SK-N-SH (cell line): ENCODE measurements around the gene VAMP2. TPM values are rescaled to one million over a fixed set of nuclear protein-coding genes. Genes with fewer than 3 reads are reported as not detected.

Experiments used
- CTCF ChIA-PET: fragments of 300-600, 350-600 bp; formaldehyde crosslinking; extraction: SDS; loops from one replicate; lab custom pipeline; 2021; lab: Yijun Ruan, JAX
- POLR2A ChIA-PET: fragments of 350-600 bp; sonication (Branson Sonifier 250); formaldehyde crosslinking; extraction: SDS; loops from one replicate; lab custom pipeline; 2020; ENCODE audit warnings: antibody characterized with exemption, inconsistent platforms; lab: Yijun Ruan, JAX
- DNase-seq: peaks from one replicate; pipeline ENCODE4 v3.0.0; 2012
- H2AFZ ChIP-seq: fragments of 200-600 bp; sonication (generic); 2 replicates; pipeline ENCODE4 v1.8.1; 2016; ENCODE audit warnings: antibody characterized with exemption, mild to moderate bottlenecking, low read depth
- H3F3A ChIP-seq: fragments of 200-600 bp; sonication (generic); replicated peaks from 2 replicates; pipeline ENCODE3; 2016; ENCODE audit warnings: antibody characterized with exemption, mild to moderate bottlenecking; ENCODE audit not compliant: insufficient read depth
- H3K27ac ChIP-seq, 2 experiments: fragments of 200-500 bp in 1 of 2; fragments of 200-600 bp in 1 of 2; sonication (Bioruptor generic) in 1 of 2; sonication (generic), shearing (Covaris generic) in 1 of 2; 2 replicates each; pipeline versions ENCODE4 v1.5.1 to v1.6.1; 2014 to 2016; ENCODE audit warnings: low read depth in 2 of 2, inconsistent platforms in 1 of 2, low read length in 1 of 2, mild to moderate bottlenecking in 1 of 2, mixed read lengths in 1 of 2
- H3K27me3 ChIP-seq: fragments of 200-600 bp; sonication (generic), shearing (Covaris generic); 2 replicates; pipeline ENCODE4 v1.6.1; 2016; ENCODE audit warnings: mixed run types; ENCODE audit not compliant: insufficient read depth
- H3K36me3 ChIP-seq, 2 experiments: fragments of 200-500 bp in 1 of 2; fragments of 200-600 bp in 1 of 2; sonication (Bioruptor generic) in 1 of 2; sonication (generic) in 1 of 2; replicated peaks in 1 of 2; 2 replicates each; pipeline versions ENCODE3 to v1.5.1; 2014 to 2016; ENCODE audit warnings: low read length in 1 of 2, mild to moderate bottlenecking in 1 of 2; ENCODE audit not compliant: insufficient read depth in 2 of 2, control insufficient read depth in 1 of 2
- H3K4me1 ChIP-seq, 2 experiments: fragments of 200-500 bp in 1 of 2; fragments of 200-600 bp in 1 of 2; sonication (Bioruptor generic) in 1 of 2; sonication (generic), shearing (Covaris generic) in 1 of 2; 2 replicates each; pipeline versions ENCODE4 v1.5.1 to v1.6.1; 2014 to 2016; ENCODE audit warnings: low read depth in 1 of 2, low read length in 1 of 2, mixed run types in 1 of 2; ENCODE audit not compliant: insufficient read depth in 2 of 2, control insufficient read depth in 1 of 2
- H3K4me2 ChIP-seq: fragments of 200-600 bp; sonication (generic), shearing (Covaris generic); 2 replicates; pipeline ENCODE4 v1.6.1; 2017; ENCODE audit warnings: mixed run types
- H3K4me3 ChIP-seq, 2 experiments: fragments of 200-500 bp in 1 of 2; fragments of 200-600 bp in 1 of 2; sonication (Bioruptor generic) in 1 of 2; sonication (generic), shearing (Covaris generic) in 1 of 2; 2 replicates each; pipeline versions ENCODE4 v1.5.1 to v1.8.1; 2014 to 2016; ENCODE audit warnings: low read depth in 2 of 2, inconsistent platforms in 1 of 2, low read length in 1 of 2, mild to moderate bottlenecking in 1 of 2, mixed read lengths in 1 of 2, moderate library complexity in 1 of 2
- H3K79me2 ChIP-seq: fragments of 200-600 bp; sonication (generic); 2 replicates; pipeline ENCODE4 v1.8.1; 2017; ENCODE audit warnings: mild to moderate bottlenecking; ENCODE audit not compliant: insufficient read depth
- H3K9ac ChIP-seq: fragments of 200-600 bp; sonication (generic); 2 replicates; pipeline ENCODE4 v1.6.1; 2017; ENCODE audit warnings: mixed run types
- H3K9me2 ChIP-seq: fragments of 200-600 bp; sonication (generic); 2 replicates; pipeline ENCODE4 v1.6.1; 2017; ENCODE audit warnings: mixed run types
- H3K9me3 ChIP-seq: fragments of 200-600 bp; sonication (generic); 2 replicates; pipeline ENCODE4 v1.6.1; 2017; ENCODE audit warnings: mixed run types, mild to moderate bottlenecking, moderate library complexity
- H4K20me1 ChIP-seq: fragments of 200-600 bp; sonication (generic); 2 replicates; pipeline ENCODE4 v1.6.1; 2017; ENCODE audit warnings: mild to moderate bottlenecking, mixed run types; ENCODE audit not compliant: insufficient read depth
- ELF1 ChIP-seq: IDR thresholded peaks from 2 replicates; pipeline ENCODE4 v1.4.0; 2012
- EZH2phosphoT487 ChIP-seq: fragments of 200-600 bp; sonication (generic); IDR thresholded peaks from 2 replicates; pipeline ENCODE4 v1.6.1; 2017; ENCODE audit warnings: low read depth, mixed run types, mild to moderate bottlenecking, antibody characterized with exemption, moderate library complexity, borderline replicate concordance
- FOSL2 ChIP-seq: IDR thresholded peaks from 2 replicates; pipeline ENCODE4 v1.4.0; 2012; ENCODE audit warnings: low read depth, mild to moderate bottlenecking, moderate library complexity, borderline replicate concordance
- FOXJ3 ChIP-seq: sonication (generic); formaldehyde crosslinking; IDR thresholded peaks from 2 replicates; pipeline ENCODE4 v1.5.1; 2020; ENCODE audit warnings: mild to moderate bottlenecking, missing genetic modification reagents
- FOXM1 ChIP-seq: IDR thresholded peaks from 2 replicates; pipeline ENCODE4 v1.4.0; 2012; ENCODE audit warnings: low read depth, mild to moderate bottlenecking
- GABPA ChIP-seq: IDR thresholded peaks from 2 replicates; pipeline ENCODE4 v1.4.0; 2012; ENCODE audit warnings: low read depth, mild to moderate bottlenecking
- JUND ChIP-seq: IDR thresholded peaks from 2 replicates; pipeline ENCODE4 v1.4.0; 2012
- NRF1 ChIP-seq: IDR thresholded peaks from 2 replicates; pipeline ENCODE4 v1.6.1; 2012; ENCODE audit warnings: low read depth, mild to moderate bottlenecking, low read length
- RCOR1 ChIP-seq: fragments of 150-350 bp; IDR thresholded peaks from 2 replicates; pipeline ENCODE4 v1.6.1; 2017; ENCODE audit warnings: antibody characterized with exemption, low read length
- RFX5 ChIP-seq: IDR thresholded peaks from 2 replicates; pipeline ENCODE4 v1.6.1; 2012; ENCODE audit warnings: mild to moderate bottlenecking, improper control_type of control experiment, low read length
- SIN3A ChIP-seq: IDR thresholded peaks from 2 replicates; pipeline ENCODE4 v1.6.1; 2012; ENCODE audit warnings: low read depth, mild to moderate bottlenecking, low read length, moderate library complexity, borderline replicate concordance
- TAF1 ChIP-seq: IDR thresholded peaks from 2 replicates; pipeline ENCODE4 v1.6.1; 2012; ENCODE audit warnings: low read depth, mild to moderate bottlenecking, low read length, moderate library complexity, borderline replicate concordance
- TEAD4 ChIP-seq: IDR thresholded peaks from 2 replicates; pipeline ENCODE4 v1.4.0; 2012; ENCODE audit warnings: mild to moderate bottlenecking, borderline replicate concordance; ENCODE audit not compliant: insufficient read depth
- YY1 ChIP-seq: IDR thresholded peaks from 2 replicates; pipeline ENCODE4 v1.4.0; 2012; ENCODE audit warnings: low read depth, mild to moderate bottlenecking
- WGBS: methylation state at CpG from one replicate; pipeline ENCODE4 v1.1.6; 2017; ENCODE audit warnings: low lambda C conversion rate; 5-methylcytosine and 5-hydroxymethylcytosine counted together
- polyA plus RNA-seq, 3 experiments: library from polyadenylated mRNA; depleted of rRNA; stranded (reverse); fragments of >200 nt; gene quantifications; 2 replicates each; pipeline ENCODE4 v1.2.3, GENCODE V29; 2012
- TF ChIP-seq, protein P1 (sequence below): IDR thresholded peaks from 2 replicates; pipeline ENCODE4 v1.4.0; 2012; ENCODE audit warnings: low read depth
- TF ChIP-seq, protein P2 (sequence below): IDR thresholded peaks from 2 replicates; pipeline ENCODE4 v1.6.1; 2012; ENCODE audit warnings: mild to moderate bottlenecking, low read depth, low read length, moderate library complexity
- TF ChIP-seq, protein P3 (sequence below): IDR thresholded peaks from 2 replicates; pipeline ENCODE4 v1.4.0; 2012; ENCODE audit warnings: low read depth, borderline replicate concordance
- TF ChIP-seq, protein P4 (sequence below): IDR thresholded peaks from 2 replicates; pipeline ENCODE4; 2012

Gene VAMP2
- polyA plus RNA-seq, 1 of the 3 experiments (the other 2 are of a cell fraction): 42.0 TPM

DNA sequence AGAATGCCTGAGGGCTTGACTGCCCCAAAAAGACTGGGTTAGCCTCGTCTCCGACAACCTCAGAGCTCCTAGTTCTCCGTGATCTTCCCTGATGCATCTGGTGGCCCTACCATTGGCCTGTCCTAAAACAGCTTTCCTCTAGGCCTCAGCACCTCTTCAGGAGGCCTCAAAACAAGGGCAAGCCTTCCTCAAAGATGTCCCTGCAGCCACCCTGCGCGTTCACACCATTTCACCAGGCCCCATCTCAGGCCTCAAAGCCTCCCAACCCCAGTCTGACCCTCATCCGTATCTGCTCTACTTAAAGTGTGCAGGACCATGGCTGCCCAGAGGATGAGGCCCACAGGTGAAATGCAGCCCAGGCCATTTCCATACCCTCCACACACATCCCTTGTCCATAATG lies 51.8 kb downstream of the VAMP2 start:
- Histone ChIP-seq H3K9me3 (no peaks in the 10 kb centered on the region), H3K36me3 (no peaks in the 10 kb centered on the region), H3K9me2 (no peaks in the 10 kb centered on the region), H3K4me1 (no peaks in the 10 kb centered on the region; a peak in 1 of 4 replicates), H3F3A (no peaks in the 10 kb centered on the region), H2AFZ (no peak overlapping the region), H3K27me3 (peaks cover 29% of the 10 kb centered on the region; the same call in 1 of the 2 replicates), H4K20me1 (no peaks in the 10 kb centered on the region), H3K27ac (no peak overlapping the region), H3K4me2 (no peak overlapping the region), H3K4me3 (no peak overlapping the region), H3K9ac (no peak overlapping the region), H3K79me2 (no peaks in the 10 kb centered on the region)
- CTCF ChIA-PET: interaction anchor here (0.9 to 15.2 kb wide), 22 partner anchors 8 to 254 kb away, joined by 3 to 298 read pairs (median 5); partner anchors contain the start of genes ALOX12B, ALOXE3 and HES7
- TF ChIP-seq RFX5: no peak
- no peak for TF ChIP-seq JUND
- no peak for TF ChIP-seq SIN3A
- TF ChIP-seq, protein P1, sequence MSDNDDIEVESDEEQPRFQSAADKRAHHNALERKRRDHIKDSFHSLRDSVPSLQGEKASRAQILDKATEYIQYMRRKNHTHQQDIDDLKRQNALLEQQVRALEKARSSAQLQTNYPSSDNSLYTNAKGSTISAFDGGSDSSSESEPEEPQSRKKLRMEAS: no peak
- no peak for TF ChIP-seq FOXM1
- TF ChIP-seq FOXJ3: no peak
- no peak for TF ChIP-seq ELF1
- TF ChIP-seq RCOR1: no peak
- TF ChIP-seq, protein P2, sequence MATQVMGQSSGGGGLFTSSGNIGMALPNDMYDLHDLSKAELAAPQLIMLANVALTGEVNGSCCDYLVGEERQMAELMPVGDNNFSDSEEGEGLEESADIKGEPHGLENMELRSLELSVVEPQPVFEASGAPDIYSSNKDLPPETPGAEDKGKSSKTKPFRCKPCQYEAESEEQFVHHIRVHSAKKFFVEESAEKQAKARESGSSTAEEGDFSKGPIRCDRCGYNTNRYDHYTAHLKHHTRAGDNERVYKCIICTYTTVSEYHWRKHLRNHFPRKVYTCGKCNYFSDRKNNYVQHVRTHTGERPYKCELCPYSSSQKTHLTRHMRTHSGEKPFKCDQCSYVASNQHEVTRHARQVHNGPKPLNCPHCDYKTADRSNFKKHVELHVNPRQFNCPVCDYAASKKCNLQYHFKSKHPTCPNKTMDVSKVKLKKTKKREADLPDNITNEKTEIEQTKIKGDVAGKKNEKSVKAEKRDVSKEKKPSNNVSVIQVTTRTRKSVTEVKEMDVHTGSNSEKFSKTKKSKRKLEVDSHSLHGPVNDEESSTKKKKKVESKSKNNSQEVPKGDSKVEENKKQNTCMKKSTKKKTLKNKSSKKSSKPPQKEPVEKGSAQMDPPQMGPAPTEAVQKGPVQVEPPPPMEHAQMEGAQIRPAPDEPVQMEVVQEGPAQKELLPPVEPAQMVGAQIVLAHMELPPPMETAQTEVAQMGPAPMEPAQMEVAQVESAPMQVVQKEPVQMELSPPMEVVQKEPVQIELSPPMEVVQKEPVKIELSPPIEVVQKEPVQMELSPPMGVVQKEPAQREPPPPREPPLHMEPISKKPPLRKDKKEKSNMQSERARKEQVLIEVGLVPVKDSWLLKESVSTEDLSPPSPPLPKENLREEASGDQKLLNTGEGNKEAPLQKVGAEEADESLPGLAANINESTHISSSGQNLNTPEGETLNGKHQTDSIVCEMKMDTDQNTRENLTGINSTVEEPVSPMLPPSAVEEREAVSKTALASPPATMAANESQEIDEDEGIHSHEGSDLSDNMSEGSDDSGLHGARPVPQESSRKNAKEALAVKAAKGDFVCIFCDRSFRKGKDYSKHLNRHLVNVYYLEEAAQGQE: no peak
- no peak for TF ChIP-seq NRF1
- TF ChIP-seq YY1: no peak
- TF ChIP-seq FOSL2: no peak
- no peak for TF ChIP-seq TEAD4
- POLR2A ChIA-PET: no interaction called here
- WGBS: 98% methylated on average over 5 of the region's 6 CpGs
- DNase-seq: no peak

DNA sequence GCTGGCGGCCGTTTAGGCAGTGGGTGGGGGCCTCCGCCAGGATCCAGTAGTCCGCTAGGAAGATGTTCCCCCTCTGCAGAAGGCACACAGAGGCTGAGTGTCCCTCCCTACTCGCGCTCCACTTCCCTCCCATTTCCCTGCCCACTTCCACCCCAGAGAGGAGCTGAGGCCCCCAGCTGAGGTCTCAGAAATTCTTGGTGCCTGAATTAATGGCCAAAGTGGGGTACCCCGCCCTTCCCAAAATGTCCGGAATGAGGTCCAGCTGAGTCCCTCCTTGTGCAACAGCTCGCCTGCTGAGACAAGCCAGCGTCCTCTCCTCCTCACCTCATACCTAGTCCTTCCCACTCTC lies 52.3 kb downstream of the VAMP2 start:
- ChIA-PET POLR2A (no interaction called here), CTCF (interaction anchor here (0.9 to 15.2 kb wide), 23 partner anchors 9 to 254 kb away, joined by 3 to 298 read pairs (median 5); partner anchors contain the start of genes ALOX12B, ALOXE3 and HES7)

More for the DNA sequence above, 52.3 kb downstream of the VAMP2 start:
- 48% methylated on average over 5 of the region's 10 CpGs for WGBS
- TF ChIP-seq, protein P3, sequence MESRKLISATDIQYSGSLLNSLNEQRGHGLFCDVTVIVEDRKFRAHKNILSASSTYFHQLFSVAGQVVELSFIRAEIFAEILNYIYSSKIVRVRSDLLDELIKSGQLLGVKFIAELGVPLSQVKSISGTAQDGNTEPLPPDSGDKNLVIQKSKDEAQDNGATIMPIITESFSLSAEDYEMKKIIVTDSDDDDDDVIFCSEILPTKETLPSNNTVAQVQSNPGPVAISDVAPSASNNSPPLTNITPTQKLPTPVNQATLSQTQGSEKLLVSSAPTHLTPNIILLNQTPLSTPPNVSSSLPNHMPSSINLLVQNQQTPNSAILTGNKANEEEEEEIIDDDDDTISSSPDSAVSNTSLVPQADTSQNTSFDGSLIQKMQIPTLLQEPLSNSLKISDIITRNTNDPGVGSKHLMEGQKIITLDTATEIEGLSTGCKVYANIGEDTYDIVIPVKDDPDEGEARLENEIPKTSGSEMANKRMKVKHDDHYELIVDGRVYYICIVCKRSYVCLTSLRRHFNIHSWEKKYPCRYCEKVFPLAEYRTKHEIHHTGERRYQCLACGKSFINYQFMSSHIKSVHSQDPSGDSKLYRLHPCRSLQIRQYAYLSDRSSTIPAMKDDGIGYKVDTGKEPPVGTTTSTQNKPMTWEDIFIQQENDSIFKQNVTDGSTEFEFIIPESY: no peak
- TF ChIP-seq EZH2phosphoT487 (no peak), FOXM1 (no peak), ELF1 (no peak), GABPA (no peak), TAF1 (no peak)
- TF ChIP-seq, protein P4, sequence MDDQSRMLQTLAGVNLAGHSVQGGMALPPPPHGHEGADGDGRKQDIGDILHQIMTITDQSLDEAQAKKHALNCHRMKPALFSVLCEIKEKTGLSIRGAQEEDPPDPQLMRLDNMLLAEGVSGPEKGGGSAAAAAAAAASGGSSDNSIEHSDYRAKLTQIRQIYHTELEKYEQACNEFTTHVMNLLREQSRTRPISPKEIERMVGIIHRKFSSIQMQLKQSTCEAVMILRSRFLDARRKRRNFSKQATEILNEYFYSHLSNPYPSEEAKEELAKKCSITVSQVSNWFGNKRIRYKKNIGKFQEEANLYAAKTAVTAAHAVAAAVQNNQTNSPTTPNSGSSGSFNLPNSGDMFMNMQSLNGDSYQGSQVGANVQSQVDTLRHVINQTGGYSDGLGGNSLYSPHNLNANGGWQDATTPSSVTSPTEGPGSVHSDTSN: no peak
- Histone ChIP-seq H3K9me3 (no peaks in the 10 kb centered on the region), H3K4me3 (peak overlapping the region in 1 of 2 experiments; percentile 37; a peak in 1 of 4 replicates), H4K20me1 (no peaks in the 10 kb centered on the region), H3K36me3 (no peaks in the 10 kb centered on the region), H3F3A (no peaks in the 10 kb centered on the region), H3K27me3 (peaks cover 24% of the 10 kb centered on the region; the same call in 1 of the 2 replicates), H3K9me2 (no peaks in the 10 kb centered on the region), H3K9ac (no peak overlapping the region), H3K27ac (no peak overlapping the region), H3K79me2 (no peaks in the 10 kb centered on the region), H2AFZ (no peak overlapping the region), H3K4me2 (no peak overlapping the region), H3K4me1 (no peaks in the 10 kb centered on the region; a peak in 1 of 4 replicates)
- DNase-seq: no peak
